ENCODE measurements around the gene AFP. TPM values are rescaled to one million over a fixed set of nuclear protein-coding genes. Genes with fewer than 3 reads are reported as not detected.

AFP gene
- total and polyA plus RNA-seq, 8 donors: 0.40 to 1.5 TPM; not detected in 6

Other genes with a start within 250 kb of the AFP start
- gene ANKRD17, start 177.4 kb upstream of the AFP start, total RNA-seq: 10 to 100 TPM; 29.0 to 45.8 (median 32.4) TPM
- 10 to 100 TPM in 1 of 2 donors, 1 to 10 TPM in 1; 7.7 to 13.5 TPM for gene ANKRD17, start 177.4 kb upstream of the AFP start, polyA plus RNA-seq
- 1,000 to 10,000 TPM in 1 of 6 donors, 100 to 1,000 TPM in 5; 618 to 1,006 (median 839) TPM for gene ALB, start 31.9 kb upstream of the AFP start, total RNA-seq
- gene ALB, start 31.9 kb upstream of the AFP start, polyA plus RNA-seq: 100 to 1,000 TPM; 179 to 380 TPM
- under 1 TPM; 0.08 to 0.44 (median 0.12) TPM for gene AFM, start 45.5 kb downstream of the AFP start, total RNA-seq
- under 1 TPM; 0.30 to 0.82 TPM for gene AFM, start 45.5 kb downstream of the AFP start, polyA plus RNA-seq
- 10 to 100 TPM in 1 of 6 donors, 1 to 10 TPM in 5; 3.1 to 10.2 (median 5.8) TPM for gene RASSF6, start 184.2 kb downstream of the AFP start, total RNA-seq
- gene RASSF6, start 184.2 kb downstream of the AFP start, polyA plus RNA-seq: 1 to 10 TPM; 2.8 to 4.1 TPM

Measured in pancreas (tissue), 8 donors.